Neural progenitor cell (in vitro differentiated cells): Measurements from ENCODE around the gene SRR.

Source experiments
- EZH2 ChIP-seq: fragments of 200-600 bp; sonication (generic); IDR thresholded peaks from 2 replicates; pipeline ENCODE4 v1.6.1; 2017; ENCODE audit warnings: antibody characterized with exemption, mild to moderate bottlenecking, moderate library complexity
- EZH2phosphoT487 ChIP-seq: fragments of 200-600 bp; sonication (generic); IDR thresholded peaks from 2 replicates; pipeline ENCODE4 v1.6.1; 2017; ENCODE audit warnings: antibody characterized with exemption
- TF ChIP-seq, protein P1 (sequence below): fragments of 200-600 bp; sonication (generic); IDR thresholded peaks from 2 replicates; pipeline ENCODE4 v1.5.1; 2017; ENCODE audit warnings: antibody characterized with exemption, mild to moderate bottlenecking

- TF ChIP-seq EZH2phosphoT487 (no peak), EZH2 (no peak)
- TF ChIP-seq, protein P1, sequence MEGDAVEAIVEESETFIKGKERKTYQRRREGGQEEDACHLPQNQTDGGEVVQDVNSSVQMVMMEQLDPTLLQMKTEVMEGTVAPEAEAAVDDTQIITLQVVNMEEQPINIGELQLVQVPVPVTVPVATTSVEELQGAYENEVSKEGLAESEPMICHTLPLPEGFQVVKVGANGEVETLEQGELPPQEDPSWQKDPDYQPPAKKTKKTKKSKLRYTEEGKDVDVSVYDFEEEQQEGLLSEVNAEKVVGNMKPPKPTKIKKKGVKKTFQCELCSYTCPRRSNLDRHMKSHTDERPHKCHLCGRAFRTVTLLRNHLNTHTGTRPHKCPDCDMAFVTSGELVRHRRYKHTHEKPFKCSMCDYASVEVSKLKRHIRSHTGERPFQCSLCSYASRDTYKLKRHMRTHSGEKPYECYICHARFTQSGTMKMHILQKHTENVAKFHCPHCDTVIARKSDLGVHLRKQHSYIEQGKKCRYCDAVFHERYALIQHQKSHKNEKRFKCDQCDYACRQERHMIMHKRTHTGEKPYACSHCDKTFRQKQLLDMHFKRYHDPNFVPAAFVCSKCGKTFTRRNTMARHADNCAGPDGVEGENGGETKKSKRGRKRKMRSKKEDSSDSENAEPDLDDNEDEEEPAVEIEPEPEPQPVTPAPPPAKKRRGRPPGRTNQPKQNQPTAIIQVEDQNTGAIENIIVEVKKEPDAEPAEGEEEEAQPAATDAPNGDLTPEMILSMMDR: no peak
These were observed 9.0 kb downstream of the SRR start for GRCh38 chr17:2312736-2313135.
